Activated CD4-positive, alpha-beta T cell treated with anti-CD3 and anti-CD28 coated beads, Interleukin-2, Interleukin-6, amounts not matched to agents 100 ng/mL and 50 ng/mL, durations not matched to agents 16 hours and 8 hours (primary cell): ENCODE measurements around the gene IL13RA2.

Experiments
- DNase-seq: peaks from one replicate; pipeline ENCODE4 v3.0.0-alpha.2; 2020

IL13RA2 gene, protein sequence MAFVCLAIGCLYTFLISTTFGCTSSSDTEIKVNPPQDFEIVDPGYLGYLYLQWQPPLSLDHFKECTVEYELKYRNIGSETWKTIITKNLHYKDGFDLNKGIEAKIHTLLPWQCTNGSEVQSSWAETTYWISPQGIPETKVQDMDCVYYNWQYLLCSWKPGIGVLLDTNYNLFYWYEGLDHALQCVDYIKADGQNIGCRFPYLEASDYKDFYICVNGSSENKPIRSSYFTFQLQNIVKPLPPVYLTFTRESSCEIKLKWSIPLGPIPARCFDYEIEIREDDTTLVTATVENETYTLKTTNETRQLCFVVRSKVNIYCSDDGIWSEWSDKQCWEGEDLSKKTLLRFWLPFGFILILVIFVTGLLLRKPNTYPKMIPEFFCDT

DNA sequence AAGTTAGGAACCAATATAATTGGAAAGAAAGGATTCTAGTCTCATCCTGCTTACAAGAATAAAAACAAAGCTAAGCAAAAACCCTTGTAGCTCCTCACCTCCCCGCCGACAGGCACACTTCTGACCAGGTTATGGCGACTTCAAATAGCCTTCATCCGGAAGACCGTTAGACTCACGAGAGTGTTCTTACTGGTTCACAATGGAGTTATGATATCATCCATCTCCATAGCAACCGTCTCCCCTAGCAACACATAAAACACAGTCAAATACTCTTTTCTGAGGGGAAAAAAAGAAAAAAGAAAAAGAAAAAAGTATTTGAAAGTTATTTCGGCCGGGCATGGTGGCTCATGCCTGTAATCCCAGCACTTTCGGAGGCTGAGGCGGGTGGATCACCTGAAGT, at the start of gene IL13RA2:
Gene IL13RA2 (minus strand): TSS at position 162 of the 400 bp plus-strand sequence. CDS start 347 bp downstream, outside the sequence.
- no peak for DNase-seq

DNA sequence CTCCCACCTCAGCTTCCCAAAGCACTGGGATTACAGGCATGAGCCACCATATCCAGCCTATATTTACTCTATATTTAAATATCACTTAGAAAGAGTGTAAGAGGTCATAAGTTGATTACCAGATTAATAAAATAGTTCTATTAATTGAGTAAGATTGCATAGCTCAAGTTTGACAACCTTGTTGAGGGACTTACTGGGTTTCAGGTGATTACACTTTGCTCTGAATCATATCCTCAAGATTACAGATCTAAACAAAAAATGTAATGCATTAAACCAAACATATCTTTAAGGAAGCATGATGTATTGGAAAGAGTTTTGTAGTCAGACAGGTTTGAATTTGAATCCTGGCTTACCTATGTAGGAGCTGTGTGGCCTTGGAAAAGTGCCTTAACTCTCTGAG, 47.9 kb upstream of the IL13RA2 start:
- DNase-seq = no peak

DNA sequence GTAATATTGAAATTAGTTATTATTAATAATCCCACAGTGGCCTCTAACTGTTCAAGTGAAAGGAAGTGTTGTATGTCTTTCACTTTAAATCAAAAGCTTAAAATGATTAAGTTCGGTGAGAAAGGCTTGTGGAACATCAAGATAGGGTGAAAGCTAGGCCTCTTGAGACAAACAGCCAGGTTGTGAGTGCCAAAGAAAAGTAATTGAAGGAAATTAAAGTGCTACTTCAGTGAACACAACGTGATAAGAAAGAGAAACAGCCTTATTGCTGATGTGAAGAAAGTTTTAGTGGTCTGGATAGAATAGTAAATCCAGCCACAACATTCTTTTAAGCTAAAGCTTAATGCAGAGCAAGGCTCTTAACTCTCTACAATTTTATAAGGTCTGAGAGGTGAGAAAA, 42.6 kb upstream of the IL13RA2 start:
- DNase-seq = no peak

DNA sequence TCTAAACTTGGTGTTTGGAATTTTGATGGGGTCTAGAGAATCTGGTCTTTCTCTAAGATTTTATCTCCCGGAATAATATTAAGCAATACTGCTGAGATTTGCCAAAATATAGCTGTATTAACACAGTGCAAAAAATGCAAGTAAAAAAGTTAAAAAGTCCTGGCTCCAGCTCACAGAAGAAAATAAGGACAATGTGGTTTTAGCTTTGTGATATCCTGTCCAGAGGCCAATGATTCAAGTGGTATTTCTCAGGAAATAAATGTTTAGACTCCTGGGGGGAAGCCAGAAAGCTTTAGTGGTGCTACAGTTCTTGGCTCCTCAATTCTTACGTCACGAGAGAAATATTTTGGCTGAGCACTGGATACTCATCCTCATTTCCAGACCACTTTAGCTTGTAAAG, 40.9 kb upstream of the IL13RA2 start:
- DNase-seq = no peak

DNA sequence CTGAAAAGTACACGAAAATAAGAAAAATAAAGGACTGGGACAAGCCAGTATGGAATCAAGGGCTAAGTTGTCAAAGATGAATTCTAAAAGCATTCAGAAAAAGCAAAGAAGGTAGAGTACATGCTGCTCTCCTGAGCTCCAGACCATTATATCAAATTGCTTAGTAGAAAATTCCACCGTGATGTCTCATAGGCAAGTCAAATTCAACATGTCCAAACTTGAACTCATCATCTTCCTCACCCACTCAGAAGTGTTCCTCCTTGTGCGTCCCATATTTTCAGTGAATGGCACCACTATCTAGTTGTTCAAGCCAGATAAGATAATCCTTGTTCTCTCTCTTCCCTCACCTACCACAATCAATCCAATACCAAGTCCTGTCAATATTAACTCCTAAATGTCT, 37.5 kb upstream of the IL13RA2 start:
- DNase-seq = no peak

DNA sequence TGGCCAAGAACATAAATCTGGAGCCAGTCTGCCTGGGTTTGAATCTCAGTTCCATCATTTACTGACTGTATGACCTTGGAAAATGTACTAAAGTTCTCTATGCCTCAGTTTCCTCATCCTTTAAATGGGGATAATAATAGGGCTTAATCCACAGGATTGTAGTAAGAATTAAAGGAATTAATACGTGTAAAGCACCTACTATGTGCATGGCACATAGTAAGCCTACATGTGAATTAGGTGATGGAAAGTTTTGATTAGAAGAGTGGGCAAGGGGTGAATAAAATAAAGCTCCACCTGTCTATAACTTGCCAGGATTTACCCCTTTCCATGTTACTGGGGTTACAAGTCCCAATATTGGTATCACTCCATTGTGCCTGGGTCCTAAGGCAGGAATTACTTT, 35.8 kb upstream of the IL13RA2 start:
- no peak for DNase-seq

DNA sequence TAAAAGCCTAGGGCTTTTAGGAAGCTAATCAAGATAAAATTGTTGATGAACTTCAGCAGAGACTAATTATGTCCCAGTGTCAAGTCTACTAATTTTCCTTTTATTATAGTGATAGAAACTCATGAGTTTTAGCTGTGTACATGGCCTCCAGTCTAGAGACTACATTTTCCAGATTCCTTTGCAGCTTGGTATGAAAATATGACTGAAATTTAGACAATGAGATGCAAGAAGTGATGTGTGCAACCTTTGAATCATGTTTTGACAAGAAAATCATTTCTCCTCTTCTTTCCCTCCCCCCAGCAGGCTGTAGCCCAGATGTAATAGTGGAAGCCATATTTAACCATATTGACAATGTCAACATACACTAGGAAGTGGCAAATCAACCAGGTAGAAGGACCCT, 30.3 kb upstream of the IL13RA2 start:
- DNase-seq = no peak

DNA sequence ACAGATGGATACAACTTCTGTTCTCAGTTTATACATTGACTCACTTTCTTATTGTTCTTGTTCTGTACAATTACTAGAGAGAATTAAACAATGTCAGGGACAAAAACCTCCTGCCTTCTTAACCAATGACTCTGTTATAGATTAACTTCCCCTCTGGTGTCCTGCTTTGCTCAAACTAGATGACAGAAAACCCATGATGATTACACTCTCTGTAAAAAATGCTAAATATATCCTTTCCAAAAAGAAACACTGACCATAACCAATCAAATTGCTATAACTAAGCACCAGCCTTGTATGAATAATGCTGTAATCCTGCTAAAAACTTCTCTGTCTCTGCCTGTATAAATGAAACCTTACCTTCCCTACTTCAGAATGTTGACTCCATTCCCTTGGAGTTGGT, 29.8 kb upstream of the IL13RA2 start:
- no peak for DNase-seq

DNA sequence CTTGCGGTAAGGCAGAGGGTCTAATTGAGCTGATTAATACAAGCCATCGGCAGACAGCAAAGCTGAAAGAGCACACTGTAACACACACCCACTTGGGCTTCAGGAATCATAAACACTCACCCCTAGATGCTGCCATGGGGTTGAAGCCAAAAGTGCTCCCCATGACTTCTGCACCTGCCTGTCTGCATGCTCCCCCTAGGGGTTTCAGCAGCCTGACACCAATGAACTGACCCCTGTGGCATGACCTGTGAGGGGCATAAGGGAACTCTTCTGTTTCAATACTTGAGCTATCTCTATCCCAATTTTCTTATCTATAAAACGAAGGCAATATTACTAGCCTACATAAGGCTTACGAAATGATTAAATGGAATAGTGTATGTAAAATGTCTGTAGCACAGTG, 23.0 kb upstream of the IL13RA2 start:
- no peak for DNase-seq

DNA sequence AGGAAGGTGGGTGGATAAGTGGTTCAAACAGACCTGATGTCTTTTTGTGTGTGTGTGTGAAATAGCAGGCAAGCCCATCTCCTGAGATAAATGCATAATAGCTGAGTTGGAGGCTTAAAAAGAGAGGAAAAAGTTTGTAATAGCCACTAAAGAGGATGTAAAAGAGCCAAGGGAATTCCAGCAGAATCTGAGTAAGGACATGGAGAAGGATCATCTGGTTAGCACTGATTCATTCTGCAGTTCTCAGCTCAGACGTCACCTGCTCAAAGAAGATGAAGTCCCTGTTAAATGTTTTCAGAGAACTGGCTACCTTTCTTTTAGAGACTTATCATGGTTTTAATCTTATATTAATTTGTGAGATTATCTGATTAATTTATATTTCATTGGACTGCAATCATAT, 21.0 kb upstream of the IL13RA2 start:
- no peak for DNase-seq

DNA sequence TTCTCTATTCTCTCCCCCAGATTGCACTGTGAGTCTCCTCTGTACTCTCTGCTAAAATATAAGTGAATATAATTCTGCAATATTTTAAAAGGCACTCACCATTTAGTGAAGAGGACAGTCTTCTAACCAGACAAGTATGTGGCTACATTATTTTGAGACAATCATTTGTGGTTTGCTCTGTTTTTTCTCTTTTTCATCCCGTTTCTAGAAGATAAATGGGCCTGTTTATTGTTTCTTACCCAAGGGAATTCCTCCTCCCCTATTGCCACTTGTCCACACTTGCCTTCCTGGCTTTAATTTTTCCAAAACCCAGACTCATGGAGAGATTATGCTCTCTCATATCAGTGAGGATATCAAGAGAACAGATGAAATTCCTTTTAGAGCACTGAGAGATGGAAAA, 18.6 kb upstream of the IL13RA2 start:
- no peak for DNase-seq

DNA sequence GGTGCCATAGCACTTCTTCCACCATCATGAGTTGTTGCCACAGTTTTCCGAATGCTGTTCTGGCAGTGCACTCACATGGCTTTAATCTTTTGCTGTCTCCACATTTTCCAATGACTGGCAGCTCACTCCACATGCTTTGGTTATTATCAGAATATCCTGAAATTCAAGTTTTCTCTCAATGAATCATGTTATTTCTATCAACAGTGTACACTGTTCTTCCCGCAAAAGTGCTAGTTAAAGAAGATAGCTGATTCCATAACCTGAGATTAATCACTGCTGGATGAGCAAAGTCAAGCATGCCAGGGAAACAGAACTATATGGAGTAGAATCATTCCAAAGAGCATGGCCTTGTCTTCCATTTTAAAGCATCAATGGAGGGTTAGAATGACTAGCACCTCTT, 14.6 kb upstream of the IL13RA2 start:
- no peak for DNase-seq

DNA sequence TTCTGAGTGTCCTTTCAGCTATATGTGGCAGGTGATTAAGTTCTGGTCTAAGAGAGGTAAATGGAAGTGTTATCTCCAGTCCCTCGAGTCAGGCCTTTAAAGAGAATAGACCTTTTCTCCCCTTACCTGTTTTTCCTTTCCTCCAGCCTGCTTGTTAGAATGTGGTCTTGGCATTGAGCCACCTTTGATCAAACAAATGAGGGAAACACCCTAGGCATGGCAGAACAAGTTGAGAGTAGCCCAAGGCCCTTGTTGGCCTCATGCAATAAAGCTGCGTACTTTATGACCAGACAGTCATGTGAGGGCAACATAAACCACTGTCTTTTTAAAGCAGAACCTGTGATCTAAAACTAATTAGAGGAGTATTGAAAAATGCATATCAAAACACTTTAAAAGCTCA, 13.2 kb upstream of the IL13RA2 start:
- DNase-seq = no peak

DNA sequence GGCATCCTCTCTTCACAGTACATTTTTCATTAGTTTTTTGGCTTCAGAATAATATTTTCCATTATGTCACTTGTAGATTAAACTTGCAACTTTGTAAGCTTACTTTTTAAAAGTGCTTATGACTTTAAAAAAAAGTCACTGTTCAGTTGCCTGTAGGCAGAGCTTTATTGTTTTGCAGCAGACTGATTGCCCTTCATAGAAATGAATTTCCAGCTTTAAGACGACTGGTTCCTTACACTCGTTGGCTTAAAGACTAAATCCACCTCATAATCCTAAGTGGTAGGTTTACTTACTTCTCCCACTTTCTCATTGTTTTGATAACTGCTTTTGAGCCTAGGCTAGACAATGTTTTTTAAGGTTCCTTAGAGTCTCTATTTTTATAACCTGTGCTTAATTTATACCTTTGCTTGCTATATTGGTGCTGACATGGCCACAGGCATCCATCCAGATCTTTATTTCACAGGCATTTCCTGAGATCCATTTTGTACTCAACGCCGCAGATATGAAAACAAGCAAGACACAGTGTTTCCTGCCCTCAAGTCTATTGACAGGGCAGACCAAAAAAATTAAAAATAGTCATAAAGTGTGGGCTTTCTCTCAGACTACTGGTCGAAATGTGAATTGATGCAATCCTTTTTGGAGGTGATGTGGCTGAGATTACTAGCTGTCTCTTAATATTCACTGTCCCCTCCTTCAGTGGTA, 12.6 kb upstream of the IL13RA2 start:
- DNase-seq = no peak

DNA sequence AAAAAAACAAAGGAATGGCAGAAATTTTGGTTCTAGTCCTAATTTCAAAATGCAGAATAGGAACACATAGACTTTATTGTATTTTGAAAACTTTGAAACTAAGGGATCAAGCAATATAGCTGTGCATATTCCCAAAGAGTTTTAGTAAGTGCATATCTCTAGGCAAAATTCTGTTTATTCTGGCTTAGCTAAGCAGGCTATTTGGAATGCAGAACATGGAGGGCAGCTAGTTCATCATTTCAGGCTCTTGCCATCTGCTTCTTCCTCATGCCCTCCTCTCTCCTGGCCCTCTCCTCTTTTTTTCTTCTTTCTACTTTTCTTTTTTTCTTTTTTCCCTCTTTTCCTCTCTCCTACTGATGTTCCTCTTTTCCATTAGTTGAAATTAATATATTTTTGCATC, 12.0 kb upstream of the IL13RA2 start:
- DNase-seq = no peak

DNA sequence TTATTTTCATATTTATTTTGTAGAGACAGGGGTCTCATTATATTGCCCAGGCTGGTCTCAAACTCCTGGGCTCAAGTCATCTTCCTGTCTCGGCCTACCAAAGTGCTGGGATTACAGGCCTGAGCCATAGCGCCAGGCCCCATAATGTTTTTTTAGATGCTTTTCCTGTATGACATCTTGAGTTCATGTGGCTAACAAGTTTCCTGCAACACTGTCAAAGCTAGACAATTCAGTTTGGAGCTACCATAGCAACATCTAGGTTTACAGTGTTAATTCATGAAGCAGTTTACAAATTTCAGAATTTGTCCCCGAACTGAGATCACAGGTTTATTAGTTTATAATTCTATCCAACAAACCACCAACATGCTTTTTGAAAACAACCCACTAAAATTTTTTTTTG, 6.4 kb upstream of the IL13RA2 start:
- no peak for DNase-seq

DNA sequence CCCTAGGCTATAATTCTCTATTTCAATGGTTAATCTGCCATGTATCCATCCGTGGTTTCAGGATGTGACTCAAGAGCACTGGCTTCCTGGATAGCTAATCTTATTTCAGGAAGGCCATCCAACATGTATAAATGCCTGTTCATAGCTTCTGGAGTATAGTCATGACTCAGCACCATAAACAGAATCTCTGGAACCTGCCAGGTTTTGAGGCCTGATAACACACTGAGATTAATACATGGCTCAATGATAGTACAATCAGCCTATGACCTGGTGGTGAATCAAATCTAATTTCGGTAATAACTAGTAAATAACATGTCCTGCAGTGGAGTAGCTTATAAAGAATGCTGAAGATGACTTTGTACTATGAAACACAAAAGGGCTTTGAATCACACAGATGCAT, 5.7 kb upstream of the IL13RA2 start:
- DNase-seq = no peak

DNA sequence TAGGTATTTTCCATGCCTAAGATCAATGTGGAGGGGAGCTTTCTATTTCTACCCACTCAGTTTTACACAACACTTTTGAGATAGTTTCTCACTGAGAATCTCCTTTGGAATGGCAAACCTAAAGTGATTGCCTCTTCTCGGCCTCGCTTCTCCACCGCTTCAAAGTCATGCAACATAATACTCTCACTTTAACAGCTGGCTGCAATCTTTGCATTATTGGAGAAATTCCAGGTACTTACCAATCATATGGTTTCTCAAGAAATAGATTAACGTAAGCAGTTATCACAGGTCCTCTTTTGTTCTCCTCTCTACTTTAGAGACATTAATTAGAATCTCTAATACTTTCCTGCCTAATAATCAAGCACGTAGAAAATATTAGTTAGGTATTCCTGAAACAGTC, 3.7 kb upstream of the IL13RA2 start:
- DNase-seq = no peak

DNA sequence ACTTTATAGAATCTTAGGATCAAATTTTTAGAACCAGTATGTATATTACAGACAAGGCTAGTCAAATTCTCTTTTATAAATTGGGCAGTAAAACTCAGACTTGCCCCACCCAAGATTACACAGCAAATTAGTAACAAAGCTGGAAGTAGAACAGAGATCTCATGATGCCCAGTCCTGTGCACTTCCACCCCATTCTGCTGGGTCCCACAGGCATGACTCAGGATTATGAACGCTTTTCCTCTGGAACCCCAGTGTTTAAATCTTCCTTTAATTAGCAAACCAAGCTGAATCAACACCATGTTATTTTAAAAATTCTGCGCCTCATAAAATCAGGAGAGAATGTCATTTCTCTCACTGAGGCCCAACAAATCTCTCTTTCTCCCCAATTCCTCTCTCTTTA, 1.5 kb upstream of the IL13RA2 start:
- no peak for DNase-seq

DNA sequence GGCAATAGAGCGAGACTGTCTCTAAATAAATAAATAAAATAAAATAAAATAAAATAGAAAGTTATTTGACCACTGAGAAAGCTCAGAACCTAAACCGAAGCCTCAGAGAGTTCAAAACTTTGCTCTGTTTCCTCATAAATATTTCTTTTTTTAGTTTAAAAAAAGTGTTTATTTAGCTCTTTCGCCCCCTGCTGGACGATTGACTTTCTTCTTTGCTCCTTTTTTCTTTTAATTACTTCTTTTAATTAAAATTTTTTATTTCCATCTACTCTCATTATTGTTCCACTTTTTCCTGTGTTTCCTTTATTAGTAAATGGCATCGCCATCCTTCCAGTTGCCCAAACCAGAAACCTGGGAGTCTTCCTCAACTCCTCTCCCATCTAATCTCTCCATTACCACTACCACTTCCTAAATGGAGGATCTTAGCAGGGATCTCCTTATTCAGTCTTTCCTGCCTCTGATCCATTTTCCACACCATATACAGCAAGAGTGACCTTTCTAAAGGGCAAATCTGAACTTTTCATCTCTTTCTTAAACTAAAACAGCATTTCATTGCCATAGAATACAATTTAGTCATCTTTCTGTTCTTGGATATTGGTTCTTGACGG, 728 bp upstream of the IL13RA2 start:
- DNase-seq = peak; percentile 3

DNA sequence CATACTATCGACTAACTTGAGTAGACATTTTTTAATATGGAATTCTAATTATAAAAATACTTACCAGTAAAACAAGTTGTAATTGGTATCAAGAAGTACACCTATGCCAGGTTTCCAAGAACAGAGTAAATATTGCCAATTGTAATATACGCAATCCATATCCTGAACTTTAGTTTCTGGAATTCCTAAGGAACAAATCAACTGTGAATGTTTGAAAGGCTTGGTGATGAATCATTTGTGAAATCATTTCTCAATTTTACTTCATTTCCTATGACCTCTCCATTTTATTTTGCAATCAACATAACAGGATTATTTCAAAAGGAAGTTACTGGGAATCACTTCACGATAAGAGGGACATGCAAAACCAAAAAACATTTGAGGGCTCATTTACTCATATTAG, 3.7 kb downstream of the IL13RA2 start:
- no peak for DNase-seq

DNA sequence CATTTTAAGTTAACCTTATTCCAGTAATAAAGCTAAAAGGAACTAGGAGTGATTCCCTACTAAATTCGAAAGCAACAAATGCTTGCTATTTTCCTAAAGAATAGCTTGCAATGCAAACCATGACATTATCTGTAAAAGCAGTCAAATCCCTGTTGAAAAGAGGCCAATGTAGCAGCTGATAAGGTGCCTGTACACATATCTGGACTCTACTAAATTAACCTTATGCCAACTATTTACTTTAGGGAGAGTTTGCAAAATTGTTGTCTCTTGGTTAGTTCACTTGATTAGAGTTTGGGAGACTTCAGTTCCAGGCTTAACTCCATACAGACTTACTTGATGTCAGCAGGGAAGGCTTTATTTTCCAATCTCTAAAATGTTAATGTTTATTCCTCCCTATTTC, 6.0 kb downstream of the IL13RA2 start:
- no peak for DNase-seq

DNA sequence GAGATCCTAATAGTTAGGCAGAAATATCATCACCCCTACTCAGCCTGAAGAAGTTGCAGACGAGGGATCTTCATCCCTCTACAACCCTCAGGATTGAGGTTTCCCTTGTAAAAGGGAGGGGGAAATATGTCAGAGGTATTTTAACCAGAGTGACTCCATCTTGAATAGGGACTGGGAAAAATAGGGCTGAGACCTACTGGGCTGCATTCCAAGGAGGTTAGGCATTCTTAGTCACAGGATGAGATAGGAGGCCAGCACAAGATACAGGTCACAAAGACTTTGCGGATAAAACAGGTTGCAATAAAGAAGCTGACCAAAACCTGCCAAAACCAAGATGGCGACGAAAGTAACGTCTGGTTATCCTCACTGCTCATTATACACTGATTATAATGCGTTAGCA, 17.5 kb downstream of the IL13RA2 start:
- no peak for DNase-seq

DNA sequence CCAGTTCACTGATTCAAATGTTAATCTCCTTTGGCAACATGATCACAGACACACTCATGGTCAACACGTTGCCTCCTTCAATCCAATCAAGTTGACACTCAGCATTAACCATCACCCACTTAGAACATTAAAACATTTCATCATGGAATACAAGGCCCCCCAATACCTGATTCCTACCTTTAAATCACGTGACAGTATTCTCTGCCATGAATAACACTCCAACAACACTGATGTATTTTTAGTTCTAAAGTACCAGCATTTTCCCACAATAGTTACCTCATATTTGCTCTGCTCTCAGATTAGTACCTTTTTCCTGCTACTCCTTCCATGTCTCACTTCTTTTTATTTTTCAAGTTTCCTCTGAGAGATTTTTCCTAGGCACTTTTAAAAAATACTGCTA, 19.6 kb downstream of the IL13RA2 start:
- DNase-seq = no peak
